HK-2 (cell line): ENCODE data around the gene NHS.

Experiments used
- DNase-seq: peaks from one replicate; pipeline ENCODE4 v3.0.0-alpha.2; 2018; ENCODE audit not compliant: unreplicated experiment

The NHS gene

GRCh38 chrX:17588303-17588702 lies 213.3 kb downstream of the NHS start:
- DNase-seq, result no peak

- peak; percentile 49 for DNase-seq
These were observed 216.1 kb downstream of the NHS start for GRCh38 chrX:17590892-17591740.

GRCh38 chrX:17591741-17592110 lies 216.7 kb downstream of the NHS start:
- peak; percentile 16 for DNase-seq

GRCh38 chrX:17592117-17592516 lies 217.1 kb downstream of the NHS start:
- no peak for DNase-seq

GRCh38 chrX:17594693-17595092 lies 219.7 kb downstream of the NHS start:
- no peak for DNase-seq

GRCh38 chrX:17595456-17596035 lies 220.5 kb downstream of the NHS start:
- DNase-seq, result peak; percentile 10

- peak; percentile 16 for DNase-seq
These were observed 221.1 kb downstream of the NHS start for GRCh38 chrX:17596061-17596460.

- DNase-seq, result peak; percentile 40
These were observed 221.7 kb downstream of the NHS start for GRCh38 chrX:17596546-17597205.

- no peak for DNase-seq
These were observed 222.3 kb downstream of the NHS start for GRCh38 chrX:17597327-17597726.

- DNase-seq, result no peak
These were observed 222.9 kb downstream of the NHS start for GRCh38 chrX:17597836-17598439.

GRCh38 chrX:17601441-17602200 lies 226.6 kb downstream of the NHS start:
- no peak for DNase-seq

- no peak for DNase-seq
These were observed 227.2 kb downstream of the NHS start for GRCh38 chrX:17602245-17602644.

GRCh38 chrX:17603196-17603595 lies 228.2 kb downstream of the NHS start:
- no peak for DNase-seq

GRCh38 chrX:17605676-17606075 lies 230.7 kb downstream of the NHS start:
- DNase-seq, result no peak

- no peak for DNase-seq
These were observed 231.2 kb downstream of the NHS start for GRCh38 chrX:17606231-17606630.

- DNase-seq, result no peak
These were observed 233.9 kb downstream of the NHS start for GRCh38 chrX:17608888-17609287.

GRCh38 chrX:17610788-17611187 lies 235.8 kb downstream of the NHS start:
- DNase-seq, result no peak

- no peak for DNase-seq
These were observed 239.1 kb downstream of the NHS start for GRCh38 chrX:17613979-17614588.

- DNase-seq, result no peak
These were observed 241.9 kb downstream of the NHS start for GRCh38 chrX:17616936-17617335.

- DNase-seq, result no peak
These were observed 242.8 kb downstream of the NHS start for GRCh38 chrX:17617806-17618205.

- no peak for DNase-seq
These were observed 246.7 kb downstream of the NHS start for GRCh38 chrX:17621566-17622270.
